Psoas muscle (tissue), 8 donors: ENCODE data around the gene ABCC6. TPM values are rescaled to one million over a fixed set of nuclear protein-coding genes. Genes with fewer than 3 reads are reported as not detected.
A peak's percentile ranks its signal among the peaks of the same experiment; 100 is the strongest.
"Not testable (repeated sequence)": the region's sequence is repeated elsewhere in the genome, so short reads cannot be mapped to it uniquely, and the experiment has no call there.

Experiments used
- ATAC-seq, 4 donors: fragments of 200-7000 bp; cut with Tn5 transposase; one replicate each; pipeline ENCODE4 v1.9.1; 2020; ENCODE audit warnings: moderate library complexity in 3 of 4, mild to moderate bottlenecking in 2 of 4
- DNase-seq, 2 donors: peaks; one replicate each; pipeline ENCODE4 v3.0.0-alpha.2; 2020
- H3K27ac ChIP-seq: fragments of 200-600 bp; one replicate; pipeline ENCODE4 v1.8.0; 2022
- H3K27me3 ChIP-seq, 3 donors: fragments of 200-600 bp in 1 of 3; one replicate each; pipeline versions ENCODE4 v1.6.1 to v1.8.0; 2013 to 2022; ENCODE audit warnings: low read length in 2 of 3, mild to moderate bottlenecking in 2 of 3, moderate library complexity in 1 of 3; ENCODE audit not compliant: insufficient read depth in 3 of 3
- H3K36me3 ChIP-seq, 2 donors: fragments of 200-600 bp in 1 of 2; one replicate each; pipeline versions ENCODE4 v1.6.1 to v1.8.0; 2013 to 2022; ENCODE audit warnings: low read depth in 1 of 2, mild to moderate bottlenecking in 1 of 2, moderate library complexity in 1 of 2; ENCODE audit not compliant: insufficient read depth in 1 of 2
- H3K4me1 ChIP-seq: fragments of 200-600 bp; one replicate; pipeline ENCODE4 v1.8.0; 2022
- H3K4me3 ChIP-seq: fragments of 200-600 bp; one replicate; pipeline ENCODE4 v1.8.0; 2022; ENCODE audit warnings: mild to moderate bottlenecking
- H3K9me3 ChIP-seq: fragments of 200-600 bp; one replicate; pipeline ENCODE4 v1.8.0; 2022
- CTCF ChIP-seq: fragments of 200-600 bp; IDR thresholded peaks from one replicate; pipeline ENCODE4 v1.8.0; 2022; ENCODE audit warnings: antibody characterized with exemption
- WGBS, 3 donors: extraction: QIAGEN DNeasy Blood & Tissue Kit; methylation state at CpG; one replicate each; pipeline versions ENCODE4 v1.1.6 to v1.1.7; 2013; 5-methylcytosine and 5-hydroxymethylcytosine counted together
- intact Hi-C, 2 donors: fragments of 100-400 bp; cut with DNase I; formaldehyde crosslinking; loops; one replicate each; pipeline versions ENCODE4 v1.11.0 to v1.14.2; 2022
- polyA plus RNA-seq, 3 donors: library from polyadenylated mRNA; stranded (reverse); fragments of 200-250 nt; gene quantifications; one replicate each; pipeline ENCODE4 v1.2.3, GENCODE V29; 2013
- total RNA-seq, 4 donors: library from RNA; stranded (reverse); fragmentation: NEBNext Ultra II Directional in 2 of 4; extraction: Animal tissue kit (Norgen Biotek cat#: 25700) in 2 of 4; gene quantifications; one replicate each; pipeline versions ENCODE4 v1.2.1 to v1.2.4, GENCODE V29; 2021 to 2023
- donor health status: healthy with polysubstance abuse.
- donor health status: DM: no; HTN: no; CAD: no; lungs with moderate emphysema.
- donor health status: Bipolar disorder and iron deficiency.
- donor health status: healthy.
- donor health status: DM: yes; HTN: yes; CAD: no.
- donor health status: DM: no; HTN: no; CAD: no.
- donor health status: DM: no; HTN: no; CAD: no.
- donor health status: DM: yes; HTN: yes; CAD: no.

ABCC6 gene
- total and polyA plus RNA-seq, 7 donors: 0.06 to 3.0 (median 0.32) TPM

- intact Hi-C loops: loop anchor here (5.0 to 10.0 kb wide), 2 partner anchors 430 to 433 kb away; no protein-coding TSS in a partner anchor
- Histone ChIP-seq H3K27me3 (no peaks in the 10 kb centered on the region), H3K36me3 (no peaks in the 10 kb centered on the region), H3K9me3 (no peaks in the 10 kb centered on the region), H3K4me1 (peaks cover 9% of the 10 kb centered on the region), H3K4me3 (no peak overlapping the region), H3K27ac (no peak overlapping the region)
- no peak for DNase-seq
- ATAC-seq: no peak
- TF ChIP-seq CTCF: no peak
- 35 to 53% (median 44%) methylated on average over 3 of the region's 3 CpGs for WGBS, 3 donors
Measured at GRCh38 chr16:16197331-16197730, 26.0 kb downstream of the ABCC6 start.

GRCh38 chr16:16196099-16196498 is 27.2 kb downstream of the ABCC6 start:
- no peak overlapping the region for H3K27ac ChIP-seq
- intact Hi-C loops: loop anchor here (5.0 to 10.0 kb wide), 2 partner anchors 429 to 431 kb away; no protein-coding TSS in a partner anchor

GRCh38 chr16:16191493-16192167 is 31.7 kb downstream of the ABCC6 start:
- Histone ChIP-seq H3K9me3 (no peaks in the 10 kb centered on the region), H3K36me3 (no peaks in the 10 kb centered on the region), H3K4me3 (no peak overlapping the region), H3K27me3 (no peaks in the 10 kb centered on the region), H3K27ac (no peak overlapping the region), H3K4me1 (peaks cover 7% of the 10 kb centered on the region)
- no peak for TF ChIP-seq CTCF
- ATAC-seq (no peak), DNase-seq (no peak)
- intact Hi-C loops: loop anchor here in 1 of 2 donors (10.0 kb wide), 1 partner anchor 427 kb away; no protein-coding TSS in a partner anchor
- 41 to 63% (median 54%) methylated on average over 7 to 8 of the region's 8 CpGs for WGBS, 3 donors

More at GRCh38 chr16:16196099-16196498, 27.2 kb downstream of the ABCC6 start:
- WGBS, 3 donors: 32 to 70% (median 41%) methylated on average over 3 of the region's 3 CpGs
- no peak for TF ChIP-seq CTCF
- H3K4me1 ChIP-seq: peaks cover 9% of the 10 kb centered on the region
- no peaks in the 10 kb centered on the region for H3K36me3 ChIP-seq
- H3K9me3 ChIP-seq: no peaks in the 10 kb centered on the region
- no peak for DNase-seq
- ATAC-seq: peak in 1 of 4 donors; percentile 54
- H3K27me3 ChIP-seq: no peaks in the 10 kb centered on the region
- H3K4me3 ChIP-seq: no peak overlapping the region

GRCh38 chr16:16190966-16191365 is 32.3 kb downstream of the ABCC6 start:
- not testable (repeated sequence) for H3K36me3 ChIP-seq, H3K27ac ChIP-seq, DNase-seq, H3K4me1 ChIP-seq, H3K27me3 ChIP-seq, H3K9me3 ChIP-seq, H3K4me3 ChIP-seq, ATAC-seq
- 84 to 89% (median 86%) methylated on average over 12 of the region's 12 CpGs for WGBS, 3 donors
- intact Hi-C loops: loop anchor here in 1 of 2 donors (10.0 kb wide), 1 partner anchor 426 kb away; no protein-coding TSS in a partner anchor

- intact Hi-C loops: loop anchor here in 1 of 2 donors (10.0 kb wide), 1 partner anchor 426 kb away; no protein-coding TSS in a partner anchor
- TF ChIP-seq CTCF: no peak
- H3K9me3 ChIP-seq: no peaks in the 10 kb centered on the region
- no peak for DNase-seq
- H3K4me1 ChIP-seq: no peaks in the 10 kb centered on the region
- H3K4me3 ChIP-seq: no peak overlapping the region
- H3K27ac ChIP-seq: no peak overlapping the region
- 66 to 84% (median 83%) methylated on average over 4 to 5 of the region's 5 CpGs for WGBS, 3 donors
- H3K36me3 ChIP-seq: no peaks in the 10 kb centered on the region
- H3K27me3 ChIP-seq: no peaks in the 10 kb centered on the region
- no peak for ATAC-seq
Measured at GRCh38 chr16:16190546-16190945, 32.7 kb downstream of the ABCC6 start.
